ENCODE results near the gene GPC6.

- TF ChIP-seq EZH2 (IDR thresholded peaks at IDR 0.05; ENCODE audit: low read depth) = no peak
- TF ChIP-seq, protein P1, sequence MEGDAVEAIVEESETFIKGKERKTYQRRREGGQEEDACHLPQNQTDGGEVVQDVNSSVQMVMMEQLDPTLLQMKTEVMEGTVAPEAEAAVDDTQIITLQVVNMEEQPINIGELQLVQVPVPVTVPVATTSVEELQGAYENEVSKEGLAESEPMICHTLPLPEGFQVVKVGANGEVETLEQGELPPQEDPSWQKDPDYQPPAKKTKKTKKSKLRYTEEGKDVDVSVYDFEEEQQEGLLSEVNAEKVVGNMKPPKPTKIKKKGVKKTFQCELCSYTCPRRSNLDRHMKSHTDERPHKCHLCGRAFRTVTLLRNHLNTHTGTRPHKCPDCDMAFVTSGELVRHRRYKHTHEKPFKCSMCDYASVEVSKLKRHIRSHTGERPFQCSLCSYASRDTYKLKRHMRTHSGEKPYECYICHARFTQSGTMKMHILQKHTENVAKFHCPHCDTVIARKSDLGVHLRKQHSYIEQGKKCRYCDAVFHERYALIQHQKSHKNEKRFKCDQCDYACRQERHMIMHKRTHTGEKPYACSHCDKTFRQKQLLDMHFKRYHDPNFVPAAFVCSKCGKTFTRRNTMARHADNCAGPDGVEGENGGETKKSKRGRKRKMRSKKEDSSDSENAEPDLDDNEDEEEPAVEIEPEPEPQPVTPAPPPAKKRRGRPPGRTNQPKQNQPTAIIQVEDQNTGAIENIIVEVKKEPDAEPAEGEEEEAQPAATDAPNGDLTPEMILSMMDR (conservative IDR thresholded peaks at IDR 0.05) = no peak
These were observed 186.1 kb downstream of the GPC6 start for GRCh38 chr13:93412676-93413075.
